IPS-18c (cell line): ENCODE measurements around the gene PSMA6.
"Not testable (repeated sequence)": the region's sequence is repeated elsewhere in the genome, so short reads cannot be mapped to it uniquely, and the experiment has no call there.

ENCODE experiments used
- H3K4me3 ChIP-seq: 2 replicates; pipeline ENCODE4 v1.7.0; 2013; ENCODE audit warnings: low read depth, mild to moderate bottlenecking, low read length, moderate library complexity; ENCODE audit not compliant: insufficient read depth
- H3K9me3 ChIP-seq: one replicate; pipeline ENCODE4 v1.6.1; 2013; ENCODE audit warnings: mild to moderate bottlenecking, low read length, moderate library complexity; ENCODE audit not compliant: control insufficient read depth, insufficient read depth

The PSMA6 gene

DNA sequence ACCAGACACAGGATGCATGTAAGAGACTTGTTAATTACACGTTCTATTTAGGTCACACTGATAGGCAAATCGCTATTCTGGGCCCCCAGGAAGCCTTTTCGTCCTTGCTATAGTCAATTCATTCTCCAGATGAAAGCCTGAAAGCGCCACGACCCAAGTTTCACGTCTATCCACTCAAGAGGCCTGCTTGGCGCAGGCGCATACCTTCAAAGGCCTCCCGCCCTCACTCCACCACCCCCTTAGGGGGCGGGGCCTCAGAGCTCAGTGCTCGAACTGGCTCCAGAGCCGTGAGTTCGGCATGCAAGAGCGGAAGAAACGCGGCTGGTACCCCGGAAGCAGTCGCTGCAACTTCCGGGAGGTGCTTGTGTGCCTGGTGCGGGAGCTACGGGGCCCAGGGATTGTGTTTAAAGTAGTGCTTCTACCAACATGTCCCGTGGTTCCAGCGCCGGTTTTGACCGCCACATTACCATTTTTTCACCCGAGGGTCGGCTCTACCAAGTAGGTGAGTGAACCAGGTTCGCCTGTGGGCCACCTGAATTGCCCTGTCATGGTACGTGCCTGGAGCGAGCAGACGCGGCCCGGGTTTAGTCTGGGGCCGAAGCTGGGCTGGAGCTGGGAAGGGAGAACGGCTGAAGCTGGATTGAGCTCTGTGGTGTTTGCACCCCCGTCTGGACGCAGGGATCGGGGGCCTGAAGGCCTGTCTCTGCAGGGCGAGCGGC is at the start of gene PSMA6:
Gene PSMA6, plus strand, starts transcription at position 332 of the 719 bp plus-strand sequence. Its CDS starts 95 bp downstream, at position 427.
- peaks cover 2% of the 10 kb centered on the region for H3K9me3 ChIP-seq
- peak within 1 kb of the TSS; percentile 99 for H3K4me3 ChIP-seq

- Histone ChIP-seq H3K9me3 (no peaks in the 10 kb centered on the region), H3K4me3 (no peak overlapping the region)
Measured at GRCh38 chr14:35242599-35243311, 49.4 kb upstream of the PSMA6 start.

GRCh38 chr14:35243956-35244355 is 48.2 kb upstream of the PSMA6 start:
- H3K4me3 ChIP-seq = no peak overlapping the region
- H3K9me3 ChIP-seq = no peaks in the 10 kb centered on the region

GRCh38 chr14:35244542-35244941 is 47.6 kb upstream of the PSMA6 start:
- no peak overlapping the region for H3K4me3 ChIP-seq

DNA sequence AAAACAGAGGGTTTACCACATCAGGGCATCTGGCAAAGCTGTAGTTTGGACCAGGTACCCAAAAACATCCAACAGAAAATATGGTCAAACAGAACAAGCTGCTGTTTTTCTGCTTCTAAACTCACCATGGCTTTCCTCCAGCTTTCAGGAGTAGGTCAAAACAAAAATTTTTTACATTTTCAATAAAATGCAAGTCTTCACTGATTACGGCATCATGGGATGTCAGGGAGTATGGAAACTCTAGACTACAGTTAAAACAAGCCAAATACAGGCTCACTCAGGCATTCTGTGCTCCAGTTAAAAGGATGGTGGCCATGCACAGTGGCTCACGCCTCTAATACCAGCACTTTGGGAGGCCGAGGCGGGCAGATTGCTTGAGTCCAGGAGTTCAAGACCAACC is 47.1 kb upstream of the PSMA6 start:
- Histone ChIP-seq H3K4me3 (no peak overlapping the region), H3K9me3 (no peaks in the 10 kb centered on the region)

More at GRCh38 chr14:35244542-35244941, 47.6 kb upstream of the PSMA6 start:
- H3K9me3 ChIP-seq = no peaks in the 10 kb centered on the region

DNA sequence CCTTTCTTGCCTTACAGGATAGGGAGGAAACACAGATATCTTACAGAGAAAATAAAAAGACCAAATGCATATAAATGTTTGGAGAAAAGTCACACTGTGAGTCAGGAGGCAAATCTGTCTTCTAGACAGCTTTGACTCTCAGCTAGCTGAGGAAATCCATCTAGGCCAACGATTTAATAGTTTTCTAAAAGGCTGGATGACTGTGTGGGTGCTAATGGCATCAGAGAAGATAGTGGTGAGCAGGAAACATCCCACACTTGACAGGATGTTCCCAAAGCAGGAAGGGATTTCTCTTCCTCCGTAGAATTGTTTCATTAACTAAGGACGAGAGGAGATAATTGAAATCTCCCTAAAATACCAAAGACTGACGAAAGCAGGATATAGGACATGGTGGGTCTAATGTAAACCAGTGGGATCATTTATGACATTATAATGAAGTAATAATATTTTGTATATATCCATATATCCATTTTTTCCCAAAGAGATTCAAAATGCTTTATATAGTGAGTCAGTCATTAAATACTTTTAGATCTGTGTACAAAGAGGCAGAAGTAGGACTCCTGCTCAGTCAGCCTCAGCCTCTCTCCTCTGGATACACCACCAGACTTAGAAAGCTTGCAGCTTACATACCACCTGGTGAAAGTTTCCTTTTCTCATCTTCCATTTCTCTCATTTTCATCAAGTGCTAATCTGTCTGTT is 44.3 kb upstream of the PSMA6 start:
- Histone ChIP-seq H3K9me3 (no peaks in the 10 kb centered on the region), H3K4me3 (no peak overlapping the region)

DNA sequence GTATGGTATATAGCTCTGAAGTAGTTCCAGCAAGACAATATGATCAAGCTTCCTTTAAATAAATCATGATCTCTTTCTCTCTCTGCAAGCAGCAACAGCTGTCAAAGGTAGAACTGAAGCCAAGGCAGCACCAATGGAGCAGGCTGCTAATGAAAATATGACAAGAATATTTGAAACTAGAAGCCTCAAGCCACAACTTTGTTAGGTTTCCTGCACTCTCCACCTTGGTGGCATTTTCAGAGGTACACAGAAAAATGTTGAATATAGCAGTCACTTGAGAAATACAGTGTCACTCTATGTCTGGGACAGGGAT is 43.8 kb upstream of the PSMA6 start:
- no peak overlapping the region for H3K4me3 ChIP-seq
- no peaks in the 10 kb centered on the region for H3K9me3 ChIP-seq

GRCh38 chr14:35250319-35250718 is 41.9 kb upstream of the PSMA6 start:
- no peak overlapping the region for H3K4me3 ChIP-seq
- no peaks in the 10 kb centered on the region for H3K9me3 ChIP-seq

- no peaks in the 10 kb centered on the region for H3K9me3 ChIP-seq
- H3K4me3 ChIP-seq = no peak overlapping the region
Measured at GRCh38 chr14:35252451-35252868, 39.7 kb upstream of the PSMA6 start.

- not testable (repeated sequence) for H3K4me3 ChIP-seq, H3K9me3 ChIP-seq
Measured at GRCh38 chr14:35253056-35253455, 39.1 kb upstream of the PSMA6 start.

DNA sequence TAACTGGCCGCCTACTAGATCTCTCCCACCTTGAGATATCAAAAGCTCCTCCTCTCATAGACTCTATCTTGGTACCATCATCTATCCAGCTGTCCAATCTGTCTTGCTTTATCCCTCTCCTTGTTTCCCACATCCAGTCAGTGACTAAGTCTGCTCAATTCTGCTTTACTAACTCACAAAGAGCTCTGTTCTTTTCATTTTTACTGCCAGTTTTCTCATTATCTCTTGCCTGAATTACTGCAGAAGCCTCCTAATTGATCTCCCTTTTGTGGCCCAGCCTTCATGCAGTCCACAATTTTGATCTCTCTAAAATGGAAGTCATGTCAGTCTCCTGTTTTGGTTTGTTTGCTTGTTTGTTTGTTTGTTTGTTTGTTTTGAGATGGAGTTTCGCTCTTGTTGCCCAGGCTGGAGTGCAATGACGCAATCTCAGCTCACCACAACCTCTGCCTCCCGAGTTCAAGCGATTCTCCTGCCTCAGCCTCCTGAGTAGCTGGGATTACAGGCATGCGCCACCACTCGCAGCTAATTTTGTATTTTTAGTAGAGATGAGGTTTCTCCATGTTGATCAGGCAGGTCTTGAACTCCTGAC is 38.1 kb upstream of the PSMA6 start:
- not testable (repeated sequence) for H3K4me3 ChIP-seq, H3K9me3 ChIP-seq

DNA sequence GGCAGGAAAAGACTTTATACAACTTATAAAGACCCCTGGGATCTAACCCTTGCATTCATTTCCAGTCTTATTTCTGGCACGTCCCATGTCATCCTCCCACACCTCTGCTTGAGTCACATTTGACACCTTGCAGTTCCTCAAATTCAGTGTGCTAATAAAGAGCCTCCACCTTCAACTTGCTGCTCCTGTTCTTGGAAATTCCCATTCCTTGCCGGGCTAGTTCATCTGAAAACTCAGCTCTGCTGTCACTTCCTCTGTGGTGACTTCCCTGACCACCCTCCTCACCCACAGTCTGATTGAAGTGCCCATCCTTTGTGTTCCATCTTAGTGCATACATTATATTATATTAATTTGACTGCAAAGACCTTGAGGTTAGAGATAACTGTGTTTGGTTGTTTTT is 37.4 kb upstream of the PSMA6 start:
- H3K9me3 ChIP-seq = no peaks in the 10 kb centered on the region
- no peak overlapping the region for H3K4me3 ChIP-seq

DNA sequence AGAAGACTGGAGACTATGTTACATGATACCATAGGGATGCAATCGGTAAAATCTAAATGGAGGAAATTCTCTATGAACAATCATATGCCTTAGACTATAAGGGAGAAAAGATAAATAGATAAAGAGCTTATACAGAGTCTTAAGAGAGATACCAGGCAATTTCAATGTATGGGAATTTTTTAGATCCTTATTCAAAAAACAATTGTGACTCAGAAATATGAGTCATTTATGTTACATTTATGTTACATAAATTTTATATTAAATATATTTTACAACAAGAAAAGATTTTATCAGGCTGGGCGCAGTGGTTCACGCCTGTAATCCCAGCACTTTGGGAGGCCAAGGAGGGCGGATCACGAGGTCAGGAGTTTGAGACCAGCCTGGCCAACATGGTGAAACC is 36.5 kb upstream of the PSMA6 start:
- Histone ChIP-seq H3K4me3 (no peak overlapping the region), H3K9me3 (no peaks in the 10 kb centered on the region)

GRCh38 chr14:35257809-35258208 is 34.4 kb upstream of the PSMA6 start:
- Histone ChIP-seq H3K9me3 (no peaks in the 10 kb centered on the region), H3K4me3 (no peak overlapping the region)

DNA sequence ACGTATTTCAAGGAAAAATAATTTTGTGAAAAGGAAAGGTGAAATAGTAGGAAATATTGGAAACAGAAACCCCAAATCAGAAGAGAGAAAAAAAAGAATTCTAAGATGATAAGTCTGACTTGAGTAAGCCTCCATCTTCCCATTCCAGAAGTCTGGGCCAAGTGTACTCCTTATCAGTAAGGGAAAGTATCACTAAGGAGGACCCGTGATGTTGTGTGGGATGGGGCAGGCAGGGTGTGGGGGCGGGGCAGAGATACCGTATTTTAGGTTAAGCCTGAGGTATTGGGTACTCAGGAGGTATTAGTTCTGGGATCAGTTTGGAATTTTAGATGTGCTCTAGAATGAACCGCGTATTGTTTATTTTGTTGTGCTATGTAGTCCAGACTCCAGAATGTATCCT is 33.8 kb upstream of the PSMA6 start:
- no peaks in the 10 kb centered on the region for H3K9me3 ChIP-seq
- no peak overlapping the region for H3K4me3 ChIP-seq

- H3K4me3 ChIP-seq = no peak overlapping the region
- no peaks in the 10 kb centered on the region for H3K9me3 ChIP-seq
Measured at GRCh38 chr14:35261774-35262173, 30.4 kb upstream of the PSMA6 start.

- H3K9me3 ChIP-seq = no peaks in the 10 kb centered on the region
- H3K4me3 ChIP-seq = no peak overlapping the region
Measured at GRCh38 chr14:35262436-35262835, 29.7 kb upstream of the PSMA6 start.

- no peak overlapping the region for H3K4me3 ChIP-seq
- no peaks in the 10 kb centered on the region for H3K9me3 ChIP-seq
Measured at GRCh38 chr14:35268946-35269345, 23.2 kb upstream of the PSMA6 start.
